Head of caudate nucleus (tissue), 42 donors: ENCODE results near the gene MLEC.

Experiments used
- DNase-seq, 42 donors: peaks; one replicate each; pipeline versions ENCODE4 v3.0.0 to v3.0.0-alpha.2; 2020 to 2021; ENCODE audit warnings: mixed read lengths in 7 of 42
- intact Hi-C: fragments of 100-400 bp; cut with DNase I; formaldehyde crosslinking; loops from one replicate; pipeline ENCODE4 v1.15.0; 2022

MLEC gene

DNA sequence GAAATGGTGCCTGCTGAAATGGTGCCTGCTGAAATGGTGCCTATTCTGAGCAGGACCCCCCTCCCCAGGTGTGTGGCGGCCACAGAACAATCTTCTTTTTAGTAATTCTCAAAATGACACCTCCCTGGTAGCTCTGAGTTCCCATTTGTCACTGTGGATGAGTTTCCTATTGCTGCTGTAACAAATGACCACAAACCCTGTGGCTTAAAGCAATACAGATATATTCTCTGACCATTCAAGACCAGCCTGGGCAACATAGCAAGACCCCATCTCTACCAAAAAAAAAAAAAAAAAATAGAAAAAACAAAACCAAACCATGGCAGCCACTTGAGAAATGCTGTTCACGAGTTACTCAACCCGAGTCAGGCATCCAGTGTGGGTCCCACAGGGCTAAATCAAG, 46.6 kb downstream of the MLEC start:
- DNase-seq: no peak
- intact Hi-C loops: no loop called here

DNA sequence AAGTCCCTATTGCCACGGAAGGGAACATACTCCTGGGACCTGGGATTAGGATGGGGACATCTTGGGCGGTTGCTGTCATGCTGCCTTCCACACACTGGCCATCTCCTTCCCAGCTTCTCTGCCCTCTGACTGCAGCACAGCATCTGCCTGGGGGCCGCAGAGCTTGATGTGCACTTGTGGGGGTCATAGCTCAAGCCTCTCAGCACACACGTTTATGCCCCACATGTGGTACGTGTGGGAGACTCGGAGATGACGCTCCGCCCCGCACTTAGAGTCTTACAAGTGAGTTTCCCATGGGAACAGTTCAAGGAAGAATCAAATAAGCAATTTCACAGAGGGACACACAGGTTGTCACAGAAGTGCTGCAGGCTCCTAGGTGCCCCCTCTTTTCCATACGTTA, 47.3 kb downstream of the MLEC start:
- intact Hi-C loops: no loop called here
- DNase-seq: no peak

DNA sequence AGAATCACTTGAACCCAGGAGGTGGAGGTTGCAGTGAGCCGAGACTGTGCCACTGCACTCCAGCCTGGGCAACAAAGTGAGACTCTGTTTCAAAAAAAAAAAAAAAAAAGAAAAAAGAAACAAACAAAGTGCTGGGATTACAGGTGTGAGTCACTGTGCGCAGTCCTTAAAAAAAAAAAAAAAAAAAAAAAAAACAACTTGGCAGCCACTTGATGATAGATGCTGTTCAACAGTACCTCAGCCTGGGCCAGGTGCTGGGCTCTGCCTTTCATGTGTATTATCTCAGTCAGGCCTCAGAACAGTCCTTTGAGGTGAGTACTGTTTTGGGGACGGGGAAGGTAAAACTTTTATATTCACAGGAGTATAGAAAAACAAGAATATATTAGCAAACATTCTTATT, 48.2 kb downstream of the MLEC start:
- intact Hi-C loops: no loop called here
- DNase-seq: no peak

GRCh38 chr12:120736404-120737331, 49.7 kb downstream of the MLEC start:
- no peak for DNase-seq
- intact Hi-C loops: no loop called here

DNA sequence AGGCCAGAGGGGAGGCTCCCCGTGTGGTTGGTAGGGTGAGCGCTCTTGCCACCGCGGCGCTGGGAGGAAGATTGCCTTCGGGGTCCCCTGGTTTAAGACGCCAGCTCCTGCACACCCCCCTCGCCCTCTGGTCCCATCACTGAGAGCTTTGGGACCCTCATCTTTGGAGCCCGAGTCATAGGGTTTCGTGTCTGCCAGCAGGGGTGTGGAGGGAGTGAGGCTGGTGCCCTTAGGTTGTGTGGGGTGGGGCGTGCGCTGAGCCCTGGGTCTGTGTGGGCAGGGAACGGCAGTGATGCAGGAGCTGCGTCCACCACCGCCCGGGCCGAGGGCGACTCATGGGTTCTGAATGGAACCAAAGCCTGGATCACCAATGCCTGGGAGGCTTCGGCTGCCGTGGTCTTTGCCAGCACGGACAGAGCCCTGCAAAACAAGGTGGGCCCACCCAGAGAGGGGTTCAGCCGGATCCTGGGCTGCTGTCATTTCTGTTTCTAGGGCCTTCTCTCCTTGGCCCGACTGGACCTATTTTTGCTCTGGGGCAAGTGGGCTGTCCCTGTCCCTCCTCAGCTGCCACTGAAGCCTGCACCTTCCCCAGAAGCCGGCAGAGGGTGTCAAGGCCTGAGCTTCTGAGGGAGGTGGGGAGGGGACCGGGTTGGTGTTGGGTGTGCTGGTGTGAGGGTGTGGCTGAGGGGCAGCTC, 50.8 kb downstream of the MLEC start:
- DNase-seq: no peak
- intact Hi-C loops: no loop called here

DNA sequence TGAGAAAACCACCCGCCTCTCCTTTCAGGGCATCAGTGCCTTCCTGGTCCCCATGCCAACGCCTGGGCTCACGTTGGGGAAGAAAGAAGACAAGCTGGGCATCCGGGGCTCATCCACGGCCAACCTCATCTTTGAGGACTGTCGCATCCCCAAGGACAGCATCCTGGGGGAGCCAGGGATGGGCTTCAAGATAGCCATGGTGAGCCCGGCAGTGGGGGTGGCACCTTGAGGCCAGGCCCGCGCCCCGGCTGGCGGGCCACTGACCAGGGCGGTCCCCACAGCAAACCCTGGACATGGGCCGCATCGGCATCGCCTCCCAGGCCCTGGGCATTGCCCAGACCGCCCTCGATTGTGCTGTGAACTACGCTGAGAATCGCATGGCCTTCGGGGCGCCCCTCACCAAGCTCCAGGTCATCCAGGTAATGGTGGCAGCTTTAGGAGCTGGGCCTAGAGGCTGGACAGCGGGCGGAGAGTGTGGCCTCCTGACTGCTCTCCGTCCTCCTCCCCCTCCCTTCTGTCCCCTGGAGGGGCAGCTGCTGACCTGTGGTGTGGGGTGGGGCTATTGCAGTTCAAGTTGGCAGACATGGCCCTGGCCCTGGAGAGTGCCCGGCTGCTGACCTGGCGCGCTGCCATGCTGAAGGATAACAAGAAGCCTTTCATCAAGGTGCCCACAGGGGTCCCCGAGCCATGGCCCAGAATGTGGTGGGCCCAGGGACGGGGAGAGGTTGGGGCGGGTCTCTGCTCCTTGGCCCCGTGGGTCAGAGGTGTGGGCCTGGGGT, 51.5 kb downstream of the MLEC start:
- intact Hi-C loops: no loop called here
- DNase-seq: no peak

GRCh38 chr12:120739031-120739762, 52.2 kb downstream of the MLEC start:
- intact Hi-C loops: no loop called here

GRCh38 chr12:120739821-120740613, 53.1 kb downstream of the MLEC start:
- DNase-seq: no peak
- intact Hi-C loops: no loop called here

More at GRCh38 chr12:120739031-120739762, 52.2 kb downstream of the MLEC start:
- no peak for DNase-seq

DNA sequence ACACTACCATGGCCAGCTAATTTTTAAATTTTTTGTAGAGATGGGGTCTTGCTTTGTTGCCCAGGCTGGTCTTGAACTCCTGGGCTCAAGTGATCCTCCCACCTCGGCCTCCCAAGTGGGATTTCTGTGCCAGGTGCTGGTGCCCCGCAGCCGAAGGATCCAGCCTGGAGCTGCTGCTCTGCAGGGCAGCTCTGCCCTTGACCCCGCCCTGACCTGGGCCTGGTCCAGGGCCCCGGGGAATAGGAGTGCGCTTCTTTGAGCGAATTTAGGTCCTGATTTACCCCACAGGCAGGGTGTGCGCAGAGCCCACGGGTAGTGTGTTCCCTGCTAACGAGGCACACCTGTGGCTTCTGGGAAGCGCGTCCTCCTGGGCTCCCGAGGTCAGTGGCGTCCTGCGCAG, 53.9 kb downstream of the MLEC start:
- intact Hi-C loops: no loop called here
- no peak for DNase-seq

- DNase-seq: no peak
- intact Hi-C loops: no loop called here
These were observed 54.8 kb downstream of the MLEC start for GRCh38 chr12:120741476-120742421.

DNA sequence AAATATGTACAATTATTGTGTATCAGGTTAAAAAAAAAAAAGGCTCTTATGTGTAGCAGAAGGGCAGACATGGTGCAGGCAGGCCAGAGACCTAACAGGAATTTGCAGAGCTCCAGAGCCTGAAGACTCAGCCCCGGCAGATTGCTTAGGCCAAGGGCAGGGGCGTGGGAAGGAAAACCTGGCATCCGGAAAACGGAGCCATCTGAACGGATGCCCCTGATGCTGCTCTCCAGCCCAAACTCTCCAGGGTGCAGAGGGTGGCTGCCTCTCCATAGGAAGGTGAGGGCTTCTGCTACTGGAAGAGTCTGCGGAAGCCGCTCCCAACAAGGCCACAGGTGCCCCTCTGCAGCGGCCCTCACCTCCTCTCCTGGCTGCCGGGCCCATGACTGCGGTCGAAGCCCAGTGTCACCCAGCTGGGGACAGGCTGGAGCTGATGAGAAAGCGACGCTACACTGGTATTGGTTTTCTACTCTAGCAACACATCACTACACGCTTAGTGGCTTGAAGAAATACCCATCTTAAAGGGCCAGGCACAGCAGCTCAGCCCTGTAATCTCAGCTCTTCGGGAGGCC, 58.1 kb downstream of the MLEC start:
- no peak for DNase-seq
- intact Hi-C loops: no loop called here

- intact Hi-C loops: no loop called here
- no peak for DNase-seq
These were observed 61.3 kb downstream of the MLEC start for GRCh38 chr12:120748242-120748641.

DNA sequence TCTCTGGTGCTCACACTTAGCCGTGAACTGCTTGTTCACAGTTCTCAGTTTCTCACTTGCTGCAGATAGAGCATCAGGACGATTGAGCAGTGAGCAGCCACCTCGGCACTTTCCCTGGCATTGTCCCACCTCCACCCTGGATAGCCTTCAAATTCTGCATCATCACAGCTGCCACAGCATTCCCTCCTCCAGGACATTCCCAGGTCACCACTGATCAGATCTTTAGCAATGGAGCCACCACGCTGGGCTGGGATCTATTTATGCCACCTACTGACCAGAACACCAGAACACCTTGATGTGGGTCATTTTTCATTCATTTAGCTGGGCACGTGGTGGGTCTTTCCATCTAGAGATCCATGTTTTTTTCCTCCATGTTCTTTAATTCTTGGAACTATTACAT, 62.3 kb downstream of the MLEC start:
- intact Hi-C loops: no loop called here
- no peak for DNase-seq

- no peak for DNase-seq
- intact Hi-C loops: no loop called here
These were observed 63.9 kb downstream of the MLEC start for GRCh38 chr12:120750806-120751205.

DNA sequence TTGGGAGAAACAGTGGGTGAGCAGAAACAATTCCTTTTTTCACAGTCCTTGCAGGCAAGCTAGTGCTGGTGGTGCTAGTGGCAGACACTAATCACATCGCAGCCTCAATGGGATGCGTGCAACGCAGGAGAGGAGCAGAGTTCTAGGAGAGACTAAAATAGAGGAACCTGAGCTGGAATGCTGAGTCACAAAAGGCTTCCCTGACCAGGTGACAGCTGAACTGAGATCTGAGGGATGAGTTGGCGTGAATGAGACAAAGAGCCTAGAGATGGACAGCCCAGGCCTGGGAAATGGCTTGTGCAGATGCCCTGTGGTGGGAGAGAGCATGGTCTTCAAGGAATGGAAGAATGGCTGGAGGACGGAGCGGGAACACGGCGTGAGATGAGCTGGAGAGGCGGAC, 64.4 kb downstream of the MLEC start:
- DNase-seq: peak in 1 of 42 donors; percentile 29
- intact Hi-C loops: no loop called here
